IPS-18c (cell line): ENCODE data around the gene ARHGEF26.

Experiments used
- H3K4me3 ChIP-seq: 2 replicates; pipeline ENCODE4 v1.7.0; 2013; ENCODE audit warnings: low read depth, mild to moderate bottlenecking, low read length, moderate library complexity; ENCODE audit not compliant: insufficient read depth
- H3K9me3 ChIP-seq: one replicate; pipeline ENCODE4 v1.6.1; 2013; ENCODE audit warnings: mild to moderate bottlenecking, low read length, moderate library complexity; ENCODE audit not compliant: control insufficient read depth, insufficient read depth

The ARHGEF26 gene

DNA sequence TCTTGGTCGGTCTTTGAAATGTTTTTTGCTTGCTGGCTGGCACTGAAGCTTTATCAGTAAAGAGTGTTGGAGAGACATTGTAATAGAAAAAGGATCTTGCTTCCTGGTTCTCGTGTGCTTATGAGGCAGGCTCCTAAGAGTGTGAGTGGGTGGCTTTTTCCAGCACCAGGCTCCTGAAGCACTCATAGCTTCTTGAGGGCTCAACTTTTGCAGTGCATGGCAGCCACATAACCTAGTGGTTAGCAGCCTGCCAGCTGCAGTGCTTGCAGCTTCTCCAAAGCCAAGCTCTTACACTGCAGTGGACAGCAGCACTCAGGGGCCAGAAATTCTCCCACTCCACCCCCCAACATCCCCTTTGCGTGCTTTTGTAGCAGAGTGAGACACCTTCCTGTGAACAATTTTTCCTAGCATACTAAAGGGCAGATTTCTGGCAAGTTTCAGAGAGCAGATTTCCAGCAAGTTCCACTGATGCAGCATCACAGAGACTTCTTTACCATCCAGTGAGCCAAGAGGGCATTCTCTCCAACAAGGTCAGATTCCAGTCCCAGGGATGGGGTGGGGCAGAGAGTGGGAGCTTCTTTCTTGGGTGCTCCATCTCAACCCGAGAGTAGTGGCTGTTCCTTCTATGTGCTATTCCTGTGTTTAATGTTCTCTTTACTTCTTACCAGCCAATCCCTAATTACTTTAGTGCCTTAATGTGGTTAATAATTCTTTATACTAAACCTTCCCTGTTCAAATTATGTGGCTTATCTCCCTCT is 15.8 kb upstream of the ARHGEF26 start:
- no peaks in the 10 kb centered on the region for H3K9me3 ChIP-seq
- H3K4me3 ChIP-seq = no peak overlapping the region

DNA sequence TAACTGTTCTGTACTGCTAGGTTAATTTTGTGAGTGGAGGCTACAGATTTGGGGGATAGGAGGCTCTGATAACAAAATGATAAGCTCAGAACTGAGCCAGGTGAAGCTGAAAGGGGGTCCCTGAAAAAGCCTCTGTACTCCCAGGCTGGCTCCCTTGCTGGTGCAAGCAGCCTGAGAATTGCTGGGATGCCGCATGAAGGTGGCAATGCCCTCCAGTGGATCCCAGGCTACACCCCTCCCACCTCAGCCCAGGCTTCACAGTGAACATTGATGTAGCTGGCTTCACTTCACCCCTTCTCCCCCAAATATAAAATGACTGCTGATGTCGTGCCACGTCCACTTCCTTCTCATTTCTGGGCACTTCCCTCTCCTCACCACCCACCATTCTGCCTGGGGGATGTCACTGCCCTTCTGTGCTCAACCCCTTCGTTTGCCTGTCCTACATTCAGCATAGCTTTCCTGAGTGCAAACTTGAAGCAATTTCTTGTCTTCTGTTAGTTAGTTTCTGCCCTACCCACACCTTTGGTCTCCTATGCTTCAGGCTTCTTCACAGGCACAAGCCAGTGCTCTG is 9.7 kb upstream of the ARHGEF26 start:
- H3K9me3 ChIP-seq = no peaks in the 10 kb centered on the region
- no peak overlapping the region for H3K4me3 ChIP-seq

DNA sequence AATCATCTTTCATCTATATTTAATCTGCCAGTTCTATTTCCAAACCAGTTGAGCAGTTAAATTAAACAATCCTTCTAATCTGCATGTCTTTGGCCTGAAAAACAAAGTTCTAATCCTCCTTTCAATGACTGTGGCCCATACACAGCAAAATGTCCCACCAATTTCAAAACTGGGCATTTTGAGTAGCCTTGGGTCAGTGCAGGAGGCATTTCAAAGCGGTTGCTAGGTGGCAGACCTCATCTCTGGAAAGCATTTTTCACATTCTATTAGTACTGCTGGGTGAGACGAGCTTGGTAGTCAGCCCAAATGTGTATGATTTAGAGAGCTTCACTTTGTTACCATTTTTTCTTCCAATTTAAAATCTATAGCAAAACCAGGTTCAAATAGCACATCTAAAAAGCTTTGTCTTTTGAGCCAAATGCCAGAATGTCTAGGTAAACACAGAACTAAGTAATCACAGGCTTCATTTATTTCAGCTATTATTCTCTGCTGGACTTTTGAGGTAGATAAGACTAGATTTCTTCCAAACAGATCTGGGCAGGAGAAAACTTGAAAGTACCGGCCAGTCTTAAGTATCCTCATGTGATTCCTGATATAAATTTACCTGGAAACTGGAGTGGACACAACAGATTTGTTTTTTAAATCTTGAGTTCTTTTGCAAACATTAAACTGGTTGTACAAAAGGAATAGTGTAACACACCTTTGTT is 8.9 kb upstream of the ARHGEF26 start:
- no peaks in the 10 kb centered on the region for H3K9me3 ChIP-seq
- no peak overlapping the region for H3K4me3 ChIP-seq

DNA sequence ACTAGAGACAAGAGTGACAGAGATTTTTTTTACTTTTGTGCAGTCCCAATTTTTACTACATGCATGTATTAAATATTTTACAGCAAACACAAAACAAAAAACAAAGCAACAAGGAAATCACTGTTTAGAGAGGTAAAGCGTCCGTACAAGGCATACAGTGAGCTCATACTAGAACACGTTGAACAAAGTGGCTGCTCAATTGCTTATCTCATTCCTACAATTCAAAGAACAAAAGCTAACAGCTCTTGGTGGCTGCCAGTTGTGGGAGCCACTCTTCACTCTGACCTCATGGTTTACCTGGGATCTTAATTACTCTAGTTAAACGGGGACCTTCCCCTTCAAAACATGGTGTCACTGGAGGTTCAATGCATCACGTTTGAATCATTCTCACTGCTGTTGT is 7.6 kb upstream of the ARHGEF26 start:
- no peak overlapping the region for H3K4me3 ChIP-seq
- H3K9me3 ChIP-seq = no peaks in the 10 kb centered on the region

DNA sequence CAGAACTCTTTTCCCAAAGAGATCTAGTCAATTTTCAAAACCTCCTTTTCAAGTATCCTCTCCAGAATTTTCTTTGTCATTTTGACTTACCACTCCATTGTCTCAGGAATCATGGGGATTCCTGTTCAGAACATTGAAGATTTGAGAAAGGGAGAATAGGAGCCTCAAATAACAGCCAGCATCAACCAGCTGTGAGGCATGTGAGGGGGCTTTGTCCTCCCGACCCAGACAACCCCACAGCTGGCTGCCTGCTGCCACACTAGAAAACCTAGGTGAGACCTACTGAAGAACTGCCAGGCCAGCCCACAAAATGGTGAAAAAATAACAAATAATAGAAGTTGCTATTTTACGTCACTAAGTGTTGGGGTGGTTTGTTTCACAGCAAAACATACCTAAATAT is 5.9 kb upstream of the ARHGEF26 start:
- Histone ChIP-seq H3K9me3 (no peaks in the 10 kb centered on the region), H3K4me3 (no peak overlapping the region)

DNA sequence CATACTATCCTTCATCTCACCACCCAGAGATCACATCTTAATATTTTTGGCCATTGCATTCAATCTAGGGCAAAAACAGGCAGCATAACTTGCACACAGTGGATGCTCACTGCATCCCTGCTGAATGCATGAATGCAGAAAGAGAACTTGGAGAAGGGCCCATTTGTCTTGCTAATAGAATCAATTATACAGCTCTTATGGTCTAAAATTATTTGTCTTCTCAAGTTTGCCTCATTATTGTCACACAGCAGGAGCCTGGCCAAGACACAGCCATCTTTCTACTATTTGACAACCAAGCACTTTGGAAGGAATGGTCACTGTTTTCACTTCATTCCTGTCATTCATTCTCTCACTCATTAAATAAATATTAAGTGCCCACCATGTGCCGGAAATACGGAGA is 1.2 kb upstream of the ARHGEF26 start:
- Histone ChIP-seq H3K4me3 (no peak overlapping the region; the same call in 1 of the 2 replicates), H3K9me3 (no peaks in the 10 kb centered on the region)

DNA sequence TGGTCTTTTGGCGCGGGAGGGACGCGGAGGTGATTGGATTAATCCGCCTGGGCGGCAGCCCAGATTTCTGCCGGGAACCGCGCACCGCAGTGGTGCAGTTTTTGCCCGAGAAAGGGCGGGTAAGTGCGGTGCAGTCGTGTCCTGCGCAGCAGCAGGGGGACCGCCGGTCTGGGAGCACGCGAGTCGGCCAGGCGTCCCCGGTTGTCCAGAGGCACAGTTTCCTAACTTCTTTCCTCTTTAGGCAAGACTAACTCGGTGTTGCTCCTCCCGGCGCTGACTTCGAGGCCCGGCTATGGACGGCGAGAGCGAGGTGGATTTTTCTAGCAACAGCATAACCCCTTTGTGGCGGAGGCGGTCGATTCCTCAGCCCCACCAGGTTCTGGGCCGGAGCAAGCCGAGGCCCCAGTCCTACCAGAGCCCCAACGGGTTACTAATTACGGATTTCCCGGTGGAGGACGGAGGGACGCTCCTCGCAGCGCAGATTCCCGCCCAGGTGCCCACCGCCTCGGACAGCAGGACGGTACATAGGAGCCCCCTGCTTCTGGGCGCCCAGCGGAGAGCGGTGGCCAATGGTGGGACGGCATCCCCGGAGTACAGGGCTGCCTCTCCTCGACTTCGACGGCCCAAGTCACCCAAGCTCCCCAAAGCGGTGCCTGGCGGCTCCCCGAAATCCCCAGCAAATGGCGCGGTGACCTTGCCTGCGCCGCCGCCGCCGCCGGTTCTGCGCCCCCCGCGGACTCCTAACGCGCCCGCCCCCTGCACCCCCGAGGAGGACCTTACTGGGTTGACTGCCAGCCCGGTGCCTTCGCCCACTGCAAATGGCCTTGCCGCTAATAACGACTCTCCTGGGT is 736 bp downstream of the ARHGEF26 start:
- H3K9me3 ChIP-seq = no peaks in the 10 kb centered on the region
- H3K4me3 ChIP-seq = peak overlapping the region; percentile 89

DNA sequence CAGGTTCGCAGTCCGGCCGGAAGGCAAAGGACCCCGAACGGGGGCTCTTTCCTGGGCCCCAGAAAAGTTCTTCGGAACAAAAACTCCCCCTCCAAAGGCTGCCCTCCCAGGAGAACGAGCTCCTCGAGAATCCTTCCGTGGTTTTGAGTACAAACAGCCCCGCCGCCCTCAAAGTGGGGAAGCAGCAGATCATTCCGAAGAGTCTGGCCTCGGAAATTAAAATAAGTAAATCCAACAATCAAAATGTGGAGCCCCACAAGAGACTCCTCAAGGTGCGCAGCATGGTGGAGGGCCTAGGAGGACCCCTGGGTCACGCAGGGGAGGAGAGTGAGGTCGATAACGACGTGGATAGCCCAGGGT is 1.3 kb downstream of the ARHGEF26 start:
- H3K4me3 ChIP-seq = peak overlapping the region; percentile 89
- no peaks in the 10 kb centered on the region for H3K9me3 ChIP-seq

DNA sequence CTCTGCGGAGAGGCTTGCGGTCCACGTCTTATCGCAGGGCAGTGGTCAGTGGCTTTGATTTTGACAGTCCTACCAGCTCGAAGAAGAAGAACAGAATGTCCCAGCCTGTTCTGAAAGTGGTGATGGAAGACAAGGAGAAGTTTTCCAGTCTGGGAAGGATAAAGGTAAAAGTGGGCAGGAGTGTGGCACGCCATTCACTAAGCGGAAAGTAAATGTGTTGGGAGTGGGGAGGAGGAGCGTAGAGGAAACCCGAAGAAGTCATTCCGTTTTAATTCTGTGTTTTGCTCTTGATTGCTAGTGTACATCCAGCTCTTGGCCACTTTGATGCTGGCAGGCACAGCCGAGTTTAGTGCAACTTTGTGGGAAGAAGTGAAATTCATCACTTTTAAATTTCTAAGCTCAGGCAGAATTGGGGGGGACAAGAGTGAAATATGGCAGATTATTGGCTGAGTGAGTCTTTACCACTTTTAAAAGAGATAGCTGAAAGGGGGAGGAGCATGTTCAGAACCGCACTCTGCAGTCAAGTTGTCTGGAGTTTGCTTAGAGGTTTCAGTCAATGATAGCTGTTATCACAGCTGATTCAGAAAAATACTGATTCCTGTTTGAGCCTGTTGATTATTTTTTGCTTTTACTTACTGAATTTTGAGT is 1.8 kb downstream of the ARHGEF26 start:
- Histone ChIP-seq H3K4me3 (peak overlapping the region; percentile 89), H3K9me3 (no peaks in the 10 kb centered on the region)

DNA sequence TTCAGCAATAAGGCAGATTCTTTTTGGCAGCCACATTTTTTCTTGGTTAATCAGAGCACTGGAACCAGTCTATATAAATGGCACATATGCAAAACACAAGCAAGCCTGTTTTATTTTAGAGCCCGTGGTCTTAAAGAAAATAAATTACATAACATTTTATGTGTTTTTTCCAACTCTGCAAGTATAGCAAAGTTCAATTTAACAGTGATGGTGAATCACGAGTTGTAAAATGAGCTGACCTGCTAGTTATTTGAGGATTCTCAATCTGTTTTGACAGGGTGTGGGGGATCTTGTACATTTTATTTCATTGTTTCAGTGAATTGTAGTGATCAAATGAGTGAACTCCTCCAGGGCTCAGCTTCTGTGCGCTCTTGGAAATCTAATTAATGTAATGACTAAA is 2.7 kb downstream of the ARHGEF26 start:
- Histone ChIP-seq H3K9me3 (no peaks in the 10 kb centered on the region), H3K4me3 (no peak overlapping the region)

DNA sequence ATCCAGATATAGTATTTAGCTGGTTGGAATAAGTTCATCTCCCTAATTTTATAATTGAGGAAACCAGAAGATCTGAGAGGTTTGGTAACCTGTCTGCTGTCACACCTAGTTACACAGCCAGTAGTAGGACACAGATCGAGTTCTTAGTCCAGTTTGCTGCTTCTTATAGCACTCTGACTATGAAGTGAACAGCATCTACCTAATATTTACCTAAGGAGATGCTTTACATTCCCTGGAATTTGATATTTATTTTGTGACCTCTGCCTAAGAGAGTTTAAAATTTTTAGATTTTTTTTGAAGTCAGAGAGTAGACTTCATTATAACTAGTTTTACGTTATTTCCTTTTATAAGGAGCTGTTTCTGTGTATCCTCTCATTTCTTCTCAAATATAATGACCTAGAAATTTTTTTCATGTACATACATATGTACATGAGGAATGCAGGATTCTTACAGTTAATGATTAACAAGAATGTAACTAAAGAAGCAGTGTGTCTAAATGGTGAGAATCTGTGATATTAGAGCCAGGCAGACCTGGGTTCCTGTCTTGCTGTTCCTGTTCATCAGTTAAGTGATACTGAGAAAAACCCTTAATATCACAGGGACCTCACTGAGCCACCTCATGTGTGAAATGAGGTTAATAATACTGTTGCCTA is 4.3 kb downstream of the ARHGEF26 start:
- H3K4me3 ChIP-seq = no peak overlapping the region
- H3K9me3 ChIP-seq = no peaks in the 10 kb centered on the region

DNA sequence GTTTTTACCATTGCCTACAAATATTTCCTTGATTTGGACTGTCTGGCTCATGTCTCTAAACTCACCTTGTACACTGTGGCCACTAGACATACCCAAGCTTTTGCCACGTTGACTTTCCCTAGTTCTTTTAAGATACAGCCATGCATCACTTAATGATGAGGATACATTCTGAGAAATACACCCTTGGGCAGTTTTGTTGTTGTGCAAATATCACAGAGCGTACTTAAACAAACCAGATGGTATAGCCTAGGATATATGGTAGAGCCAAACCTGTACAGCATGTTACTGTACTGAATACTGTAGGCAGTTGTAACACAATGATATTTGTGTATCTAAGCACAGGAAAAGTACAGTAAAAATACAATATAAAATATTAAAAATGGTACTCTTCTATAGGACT is 5.5 kb downstream of the ARHGEF26 start:
- H3K9me3 ChIP-seq = no peaks in the 10 kb centered on the region
- no peak overlapping the region for H3K4me3 ChIP-seq

DNA sequence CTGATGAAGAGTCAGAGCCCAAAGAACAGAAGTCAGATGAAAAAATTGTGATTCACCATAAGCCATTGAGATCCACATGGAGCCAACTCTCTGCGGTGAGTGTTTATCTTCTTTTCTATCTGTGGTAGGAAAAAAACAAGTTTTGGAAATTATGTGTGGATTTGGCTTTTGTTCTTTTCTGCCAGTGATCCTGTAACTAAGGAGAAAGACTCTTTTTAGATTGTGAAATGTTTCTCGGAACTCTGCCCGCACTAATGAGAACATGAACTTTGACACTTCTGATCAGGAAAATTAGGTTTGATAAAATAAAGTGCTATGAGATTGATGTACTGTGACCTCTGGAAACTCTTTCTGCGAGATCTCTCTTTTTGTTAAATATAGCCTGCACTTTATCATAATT is 8.4 kb downstream of the ARHGEF26 start:
- no peak overlapping the region for H3K4me3 ChIP-seq
- no peaks in the 10 kb centered on the region for H3K9me3 ChIP-seq

DNA sequence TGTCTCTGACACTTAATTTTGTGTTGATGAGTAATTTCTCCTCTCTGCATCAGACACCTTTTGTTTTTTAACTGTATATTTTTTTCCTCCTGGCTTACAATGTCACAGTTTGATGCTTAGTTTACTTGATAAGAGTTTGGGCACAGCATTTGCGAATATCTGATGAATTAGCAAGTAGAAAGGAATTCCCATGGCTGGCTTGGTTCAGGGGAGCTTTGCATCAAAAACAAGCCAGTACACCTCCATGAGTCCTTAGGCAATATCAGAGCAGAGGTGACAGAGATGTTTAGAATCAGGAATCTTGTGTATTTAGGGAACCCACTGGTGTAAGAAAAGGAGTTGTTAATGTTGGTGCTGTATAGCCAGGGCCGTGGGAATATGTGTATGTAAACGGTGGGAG is 9.3 kb downstream of the ARHGEF26 start:
- H3K9me3 ChIP-seq = no peaks in the 10 kb centered on the region
- no peak overlapping the region for H3K4me3 ChIP-seq

DNA sequence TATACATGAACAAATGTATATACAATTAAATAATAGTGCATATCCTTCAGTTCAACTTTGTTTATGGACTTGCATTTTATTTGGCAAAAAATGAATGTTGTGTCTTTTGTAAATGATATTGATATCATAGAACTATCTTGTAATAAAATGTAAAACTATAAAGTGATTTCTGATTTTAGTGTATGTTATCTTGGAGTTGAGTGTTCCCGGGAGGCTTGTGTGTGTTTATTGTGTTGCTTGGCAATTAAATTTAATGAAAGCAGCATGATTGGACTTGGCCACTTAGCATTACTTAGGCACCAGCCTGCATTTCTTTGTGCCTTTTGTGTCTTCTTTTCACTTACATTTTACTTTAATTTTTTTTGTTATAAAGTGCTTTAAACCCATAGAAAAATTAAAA is 10.6 kb downstream of the ARHGEF26 start:
- no peak overlapping the region for H3K4me3 ChIP-seq
- H3K9me3 ChIP-seq = no peaks in the 10 kb centered on the region

DNA sequence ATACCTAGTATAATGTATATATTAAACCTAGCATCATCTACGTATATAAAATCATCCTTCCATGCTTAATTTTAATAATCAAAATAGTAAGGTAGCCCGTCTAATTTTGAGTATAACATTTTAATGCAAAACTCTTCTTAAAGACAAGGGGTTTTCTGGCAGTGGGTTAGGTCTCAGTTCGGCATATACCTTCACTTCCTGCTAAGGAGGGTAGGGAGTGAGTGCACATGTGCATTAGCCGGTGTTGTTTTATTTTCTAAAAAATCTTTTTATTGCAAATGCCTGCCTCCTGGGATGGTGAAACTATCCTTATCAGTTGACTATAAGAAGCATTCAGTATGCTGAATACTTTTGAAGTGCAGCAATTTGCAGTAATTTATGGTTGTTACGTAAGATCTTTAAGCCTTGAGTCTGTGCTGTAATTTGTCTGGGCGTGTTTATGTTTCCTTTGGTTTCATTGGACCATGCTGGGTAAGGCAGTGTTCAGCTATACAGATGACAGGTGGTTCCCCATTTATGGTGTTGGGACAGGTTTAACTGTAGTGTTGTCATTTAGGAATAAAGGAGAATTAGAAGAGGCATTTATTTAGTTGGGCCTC is 11.7 kb downstream of the ARHGEF26 start:
- H3K9me3 ChIP-seq = no peaks in the 10 kb centered on the region
- no peak overlapping the region for H3K4me3 ChIP-seq
